GM18861 (cell line): ENCODE measurements around the gene GPR25.

Source experiments
- ATAC-seq: cut with Tn5 transposase; IDR thresholded peaks from one replicate; pipeline ENCODE4 v1.9.1; 2021; ENCODE audit not compliant: unreplicated experiment

GPR25 gene

GRCh38 chr1:200893411-200893901 is 20.7 kb downstream of the GPR25 start:
- no peak for ATAC-seq

- ATAC-seq, result no peak
Measured at GRCh38 chr1:200894712-200895442, 22.1 kb downstream of the GPR25 start, which contains the start of gene INAVA. Gene INAVA (plus strand): TSS chr1:200894900. CDS start chr1:200898401, 3,501 bp downstream.

GRCh38 chr1:200895443-200895789 is 22.6 kb downstream of the GPR25 start:
- no peak for ATAC-seq

DNA sequence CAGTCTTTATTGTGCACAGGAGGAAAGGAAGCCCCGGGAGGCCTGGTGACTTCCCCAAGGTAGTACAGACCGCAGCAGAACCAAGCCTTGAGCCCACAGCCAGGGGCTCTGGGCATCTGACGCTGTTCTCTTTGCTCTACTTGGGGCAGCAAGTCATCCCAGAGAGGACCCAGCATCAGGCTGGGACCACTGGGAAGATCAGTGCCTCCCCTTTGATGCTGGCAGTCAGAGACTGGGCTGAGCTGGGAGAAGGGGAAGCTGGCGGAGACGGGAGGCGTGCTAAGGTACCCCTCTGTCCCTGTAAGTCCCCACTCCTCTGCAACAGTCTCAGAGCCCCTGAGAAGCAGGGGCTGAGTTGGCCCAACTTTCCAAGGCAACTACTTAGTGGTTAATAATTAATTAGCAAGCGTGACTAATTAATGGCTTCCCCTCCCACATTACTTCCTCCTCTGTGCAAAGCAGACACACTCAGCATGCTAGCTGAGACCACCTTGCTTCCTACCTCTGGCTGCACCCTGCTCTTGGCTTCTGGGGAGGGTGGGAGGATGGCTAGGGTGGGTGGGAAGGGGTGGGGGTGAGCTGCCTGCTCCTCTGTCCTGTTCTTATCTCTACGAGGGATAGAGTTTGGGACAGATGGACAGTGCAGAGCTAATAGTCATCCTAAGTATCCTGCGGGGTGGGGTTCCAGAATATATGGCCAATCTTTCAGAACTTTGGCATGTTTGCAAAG is 23.2 kb downstream of the GPR25 start:
- peak; percentile 81 for ATAC-seq

- no peak for ATAC-seq
Measured at GRCh38 chr1:200896531-200897196, 23.9 kb downstream of the GPR25 start.

GRCh38 chr1:200897259-200897658 is 24.5 kb downstream of the GPR25 start:
- no peak for ATAC-seq

DNA sequence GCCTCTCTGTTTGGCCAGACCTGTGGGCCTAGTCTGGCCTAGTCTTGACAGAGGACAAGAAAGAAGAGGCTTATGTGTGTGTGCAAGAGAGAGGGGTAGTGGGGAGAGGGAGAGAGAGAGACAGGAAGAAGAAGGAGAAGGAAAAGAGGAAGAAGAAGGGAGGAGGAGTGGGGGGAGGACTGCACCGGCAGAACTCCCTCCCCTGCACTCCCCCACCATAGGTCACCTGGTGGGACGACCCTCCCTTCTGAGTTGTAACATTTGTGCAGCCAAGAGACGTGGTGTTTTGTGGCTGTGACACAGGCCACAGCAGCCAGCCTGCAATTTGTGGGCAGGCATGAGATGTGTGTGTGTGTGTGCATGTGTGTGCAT is 26.2 kb downstream of the GPR25 start:
- no peak for ATAC-seq

GRCh38 chr1:200899451-200899915 is 26.7 kb downstream of the GPR25 start:
- ATAC-seq, result no peak

GRCh38 chr1:200899954-200900867 is 27.4 kb downstream of the GPR25 start:
- no peak for ATAC-seq

DNA sequence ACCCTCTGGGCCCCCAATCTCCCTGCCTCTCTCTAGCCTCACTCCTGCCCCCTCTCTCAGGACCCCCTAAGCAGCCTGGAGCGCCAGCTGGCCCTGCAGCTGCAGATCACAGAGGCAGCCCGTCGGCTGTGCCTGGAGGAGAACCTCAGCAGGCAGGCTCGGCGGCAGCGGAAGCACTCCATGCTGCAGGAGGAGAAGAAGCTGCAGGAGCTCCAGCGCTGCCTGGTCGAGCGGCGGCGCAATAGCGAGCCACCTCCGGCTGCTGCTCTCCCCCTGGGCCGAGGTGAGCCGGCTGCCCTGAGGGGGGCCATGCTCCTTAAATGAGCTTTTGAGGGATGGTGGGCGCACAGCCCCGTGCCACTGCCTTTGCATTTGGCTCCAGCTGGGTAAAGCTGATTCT is 28.1 kb downstream of the GPR25 start:
- no peak for ATAC-seq

DNA sequence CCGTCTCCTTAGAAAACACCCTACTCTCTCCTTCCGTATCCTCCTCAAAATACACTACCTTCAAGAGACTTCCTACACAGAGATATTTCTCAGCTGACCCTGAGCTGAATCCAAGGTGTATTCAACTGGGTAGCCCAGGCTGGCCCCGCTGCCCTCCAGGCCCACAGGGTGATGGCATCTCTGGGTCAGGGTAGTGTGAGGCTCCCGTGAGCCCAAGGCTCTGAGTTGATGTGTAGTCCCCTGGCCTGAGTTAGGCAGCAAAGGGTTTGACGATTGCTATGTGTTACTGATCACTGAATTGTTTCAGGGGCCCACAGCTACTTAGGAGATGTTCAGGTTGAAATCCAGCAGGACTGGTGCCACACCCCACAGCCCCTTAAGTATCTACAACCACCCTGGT is 28.6 kb downstream of the GPR25 start:
- no peak for ATAC-seq

- ATAC-seq, result no peak
Measured at GRCh38 chr1:200901796-200902444, 29.1 kb downstream of the GPR25 start.

DNA sequence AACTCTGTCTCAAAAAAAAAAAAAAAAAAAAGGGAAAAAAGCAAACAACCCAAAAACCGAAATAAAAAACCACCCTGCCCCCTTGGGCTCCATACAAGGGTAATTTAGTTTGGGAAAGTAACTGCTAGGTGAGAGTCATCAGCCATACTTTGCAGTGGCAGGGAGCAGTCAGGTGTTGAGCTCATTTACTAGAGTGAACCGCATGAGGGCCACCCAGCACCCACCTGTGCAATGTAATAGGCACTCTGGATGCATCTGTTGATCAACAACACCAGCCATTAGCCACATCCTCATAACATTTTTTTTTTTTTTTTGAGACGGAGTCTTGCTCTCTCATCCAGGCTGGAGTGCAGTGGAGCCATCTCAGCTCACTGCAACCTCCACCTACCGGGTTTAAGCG is 31.0 kb downstream of the GPR25 start:
- no peak for ATAC-seq

DNA sequence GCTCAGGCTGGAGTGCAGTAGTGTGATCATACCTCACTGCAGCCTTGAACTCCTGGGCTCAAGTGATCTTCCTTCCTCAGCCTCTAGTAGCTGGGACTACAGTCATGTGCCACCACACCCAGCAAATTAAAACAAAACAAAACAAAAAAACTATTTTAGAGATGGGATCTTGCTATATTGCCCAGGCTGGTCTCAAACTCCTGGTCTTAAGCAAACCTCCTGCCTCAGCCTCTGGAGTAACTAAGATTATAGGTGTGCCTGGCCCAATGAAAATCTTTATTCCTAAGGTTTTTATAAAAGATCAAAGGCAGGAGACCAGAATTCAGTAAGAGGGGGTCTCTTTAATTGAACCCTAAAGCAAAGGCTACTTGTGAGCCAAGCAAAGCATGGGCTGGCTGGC is 32.0 kb downstream of the GPR25 start:
- ATAC-seq, result no peak

- peak; percentile 43 for ATAC-seq
Measured at GRCh38 chr1:200905411-200906052, 32.8 kb downstream of the GPR25 start.

DNA sequence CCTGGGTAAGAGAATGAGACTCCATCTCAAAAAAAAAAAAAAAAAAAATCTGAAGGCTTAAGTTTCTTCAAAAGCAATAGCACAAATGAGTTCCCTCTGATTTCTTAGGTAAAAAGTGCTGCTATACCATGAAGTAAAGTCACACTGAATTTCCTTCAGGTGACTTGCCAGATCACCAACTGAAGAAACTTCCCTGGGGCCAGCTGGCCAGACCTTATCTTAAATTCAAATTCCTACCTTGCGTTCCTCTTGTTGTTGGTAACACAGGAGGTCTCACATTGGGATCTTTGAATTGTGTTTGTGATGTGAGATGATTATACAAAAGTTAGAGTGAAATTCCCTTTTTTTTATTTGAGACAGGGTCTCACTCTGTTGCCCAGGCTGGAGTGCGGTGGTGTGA is 33.7 kb downstream of the GPR25 start:
- no peak for ATAC-seq

DNA sequence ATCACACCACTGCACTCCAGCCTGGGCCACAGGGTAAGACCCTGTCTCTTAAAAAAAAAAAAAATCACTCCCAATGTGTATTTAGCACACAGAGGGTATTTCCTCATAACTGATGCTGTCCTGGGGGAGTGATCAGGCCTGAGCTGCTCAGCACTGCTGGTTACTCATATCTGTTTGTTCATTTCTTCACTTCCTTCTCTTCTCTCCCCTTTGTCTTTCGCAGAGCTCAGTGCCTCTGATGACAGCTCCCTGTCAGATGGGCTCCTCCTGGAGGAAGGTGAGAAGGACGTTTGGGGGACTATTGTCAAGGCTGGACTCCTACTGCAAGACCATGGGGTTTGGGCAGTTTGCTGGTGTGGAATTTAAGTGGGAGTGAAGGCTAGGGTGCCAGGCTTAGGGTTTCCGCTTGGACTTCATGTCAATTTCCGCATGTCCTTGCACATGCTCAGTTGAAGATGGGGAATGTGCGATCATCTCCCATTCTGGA is 34.9 kb downstream of the GPR25 start:
- ATAC-seq, result peak; percentile 54

- no peak for ATAC-seq
Measured at GRCh38 chr1:200908191-200908868, 35.5 kb downstream of the GPR25 start.

- peak; percentile 9 for ATAC-seq
Measured at GRCh38 chr1:200909071-200909470, 36.3 kb downstream of the GPR25 start.
